Naive B cell (primary cell): ENCODE measurements around the gene CPEB1. TPM values are rescaled to one million over a fixed set of nuclear protein-coding genes. Genes with fewer than 3 reads are reported as not detected.

Source experiments
- ATAC-seq, 2 donors: fragments of 150-1000 bp; cut with Tn5 transposase; 2 replicates each; pipeline ENCODE4 v1.10.0; 2021; ENCODE audit warnings: low read depth in 2 of 2, mild to moderate bottlenecking in 2 of 2, moderate library complexity in 2 of 2
- DNase-seq: peaks from one replicate; pipeline ENCODE4 v3.0.0; 2022
- H3K27ac Mint-ChIP-seq, 6 donors: one replicate each; pipeline ENCODE4 v1.8.0; 2020 to 2022; ENCODE audit warnings: mild to moderate bottlenecking in 6 of 6, mixed read lengths in 6 of 6, moderate library complexity in 5 of 6, inconsistent platforms in 2 of 6
- H3K27me3 Mint-ChIP-seq, 3 donors: one replicate each; pipeline ENCODE4 v1.8.0; 2021 to 2022; ENCODE audit warnings: mixed read lengths in 3 of 3, mild to moderate bottlenecking in 1 of 3
- H3K36me3 Mint-ChIP-seq, 2 donors: one replicate each; pipeline ENCODE4 v1.8.0; 2020 to 2022; ENCODE audit warnings: mixed read lengths in 2 of 2, inconsistent platforms in 1 of 2, mild to moderate bottlenecking in 1 of 2
- H3K4me1 Mint-ChIP-seq, 3 donors: one replicate each; pipeline ENCODE4 v1.8.0; 2020 to 2022; ENCODE audit warnings: mixed read lengths in 3 of 3, inconsistent platforms in 1 of 3, mild to moderate bottlenecking in 1 of 3, moderate library complexity in 1 of 3
- H3K4me3 Mint-ChIP-seq, 8 donors: one replicate each; pipeline ENCODE4 v1.8.0; 2020 to 2022; ENCODE audit warnings: mild to moderate bottlenecking in 8 of 8, mixed read lengths in 8 of 8, moderate library complexity in 8 of 8, inconsistent platforms in 2 of 8
- H3K9me3 Mint-ChIP-seq, 7 donors: one replicate each; pipeline ENCODE4 v1.8.0; 2020 to 2022; ENCODE audit warnings: mixed read lengths in 7 of 7, mild to moderate bottlenecking in 5 of 7, inconsistent platforms in 2 of 7, moderate library complexity in 1 of 7
- polyA plus RNA-seq, 6 donors: library from polyadenylated mRNA; unstranded; fragments of 300-500 nt; fragmentation: Illumina TruSeq; gene quantifications; one replicate each; pipeline ENCODE4 v1.2.3, GENCODE V29; 2021; ENCODE audit warnings: low read depth in 6 of 6

Gene CPEB1
- under 1 TPM in 2 of 6 donors, not detected in 4; 0.09 to 0.24 TPM for polyA plus RNA-seq

- ATAC-seq = peak; percentile 56 to 64
- peaks cover 0 to 4% (median 1%) of the 10 kb centered on the region in 7 donors for H3K9me3 Mint-ChIP-seq
- H3K4me1 Mint-ChIP-seq = peaks cover 0 to 13% (median 13%) of the 10 kb centered on the region in 3 donors
- H3K27me3 Mint-ChIP-seq = peaks cover 49 to 65% (median 56%) of the 10 kb centered on the region in 3 donors
- H3K36me3 Mint-ChIP-seq = no peaks in the 10 kb centered on the region
- peak within 1 kb of the TSS; percentile 59 to 86 (median 68) for H3K4me3 Mint-ChIP-seq
- H3K27ac Mint-ChIP-seq = peak within 1 kb of the TSS in 2 of 6 donors; percentile 54 to 88
- DNase-seq = peak; percentile 6
These were observed at the start of gene CPEB1 for GRCh38 chr15:82647045-82647834. Gene CPEB1 (minus strand): TSS chr15:82647363. CDS start chr15:82628459, 18,904 bp downstream.

- Mint-ChIP-seq H3K4me3 (no peak overlapping the region), H3K27ac (no peak overlapping the region), H3K4me1 (no peaks in the 10 kb centered on the region), H3K27me3 (peaks cover 5 to 12% (median 10%) of the 10 kb centered on the region in 3 donors), H3K9me3 (peaks cover 0 to 2% (median 0%) of the 10 kb centered on the region in 7 donors), H3K36me3 (no peaks in the 10 kb centered on the region)
- ATAC-seq (no peak), DNase-seq (no peak)
These were observed 45.0 kb upstream of the CPEB1 start for GRCh38 chr15:82692171-82692570.

- H3K36me3 Mint-ChIP-seq = no peaks in the 10 kb centered on the region
These were observed 42.0 kb upstream of the CPEB1 start for GRCh38 chr15:82689147-82689546.

GRCh38 chr15:82688691-82689090, 41.5 kb upstream of the CPEB1 start:
- H3K4me3 Mint-ChIP-seq = peak overlapping the region in 1 of 8 donors; percentile 35
- H3K27ac Mint-ChIP-seq = no peak overlapping the region
- H3K9me3 Mint-ChIP-seq = peaks cover 0 to 3% (median 0%) of the 10 kb centered on the region in 7 donors
- H3K4me1 Mint-ChIP-seq = no peaks in the 10 kb centered on the region
- no peak for DNase-seq
- no peaks in the 10 kb centered on the region for H3K36me3 Mint-ChIP-seq
- ATAC-seq = no peak
- H3K27me3 Mint-ChIP-seq = peaks cover 11 to 24% (median 23%) of the 10 kb centered on the region in 3 donors

More at GRCh38 chr15:82689147-82689546, 42.0 kb upstream of the CPEB1 start:
- no peak for DNase-seq
- peaks cover 7 to 23% (median 21%) of the 10 kb centered on the region in 3 donors for H3K27me3 Mint-ChIP-seq
- no peak overlapping the region for H3K4me3 Mint-ChIP-seq
- no peak for ATAC-seq
- no peak overlapping the region for H3K27ac Mint-ChIP-seq
- peaks cover 0 to 3% (median 0%) of the 10 kb centered on the region in 7 donors for H3K9me3 Mint-ChIP-seq
- H3K4me1 Mint-ChIP-seq = no peaks in the 10 kb centered on the region

- DNase-seq = no peak
- Mint-ChIP-seq H3K4me1 (peaks cover 9 to 14% (median 11%) of the 10 kb centered on the region in 3 donors), H3K27ac (peak overlapping the region in 1 of 6 donors; percentile 76), H3K36me3 (no peaks in the 10 kb centered on the region), H3K4me3 (peak overlapping the region; percentile 80 to 94 (median 91)), H3K9me3 (peaks cover 0 to 6% (median 2%) of the 10 kb centered on the region in 7 donors), H3K27me3 (peaks cover 19 to 62% (median 23%) of the 10 kb centered on the region in 3 donors)
- no peak for ATAC-seq
These were observed 34.2 kb upstream of the CPEB1 start for GRCh38 chr15:82681371-82681770.

- ATAC-seq (peak; percentile 95 to 97), DNase-seq (peak; percentile 68)
- peak overlapping the region; percentile 48 to 93 (median 84) for H3K27ac Mint-ChIP-seq
- H3K4me3 Mint-ChIP-seq = peak overlapping the region; percentile 80 to 94 (median 91)
- peaks cover 9 to 14% (median 11%) of the 10 kb centered on the region in 3 donors for H3K4me1 Mint-ChIP-seq
- no peaks in the 10 kb centered on the region for H3K36me3 Mint-ChIP-seq
- H3K9me3 Mint-ChIP-seq = peaks cover 0 to 6% (median 2%) of the 10 kb centered on the region in 7 donors
- peaks cover 19 to 64% (median 23%) of the 10 kb centered on the region in 3 donors for H3K27me3 Mint-ChIP-seq
These were observed 33.3 kb upstream of the CPEB1 start for GRCh38 chr15:82680200-82681102.

GRCh38 chr15:82679626-82680199, 32.5 kb upstream of the CPEB1 start:
- Mint-ChIP-seq H3K4me3 (peak overlapping the region; percentile 77 to 91 (median 88)), H3K27me3 (peaks cover 18 to 57% (median 19%) of the 10 kb centered on the region in 3 donors), H3K27ac (peak overlapping the region in 3 of 6 donors; percentile 32 to 75 (median 48)), H3K36me3 (no peaks in the 10 kb centered on the region), H3K4me1 (peaks cover 9 to 14% (median 11%) of the 10 kb centered on the region in 3 donors), H3K9me3 (peaks cover 0 to 6% (median 2%) of the 10 kb centered on the region in 7 donors)
- ATAC-seq (no peak), DNase-seq (no peak)

- no peak for DNase-seq
- no peak overlapping the region for H3K27ac Mint-ChIP-seq
- peaks cover 9 to 14% (median 11%) of the 10 kb centered on the region in 3 donors for H3K4me1 Mint-ChIP-seq
- H3K27me3 Mint-ChIP-seq = peaks cover 7 to 50% (median 9%) of the 10 kb centered on the region in 3 donors
- peak overlapping the region in 1 of 8 donors; percentile 35 for H3K4me3 Mint-ChIP-seq
- peaks cover 0 to 4% (median 0%) of the 10 kb centered on the region in 7 donors for H3K9me3 Mint-ChIP-seq
- H3K36me3 Mint-ChIP-seq = no peaks in the 10 kb centered on the region
- ATAC-seq = no peak
These were observed 30.7 kb upstream of the CPEB1 start for GRCh38 chr15:82677720-82678323.

- Mint-ChIP-seq H3K36me3 (no peaks in the 10 kb centered on the region), H3K4me1 (no peaks in the 10 kb centered on the region), H3K9me3 (peaks cover 0 to 2% (median 0%) of the 10 kb centered on the region in 7 donors), H3K4me3 (no peak overlapping the region), H3K27me3 (peaks cover 9 to 37% (median 12%) of the 10 kb centered on the region in 3 donors), H3K27ac (no peak overlapping the region)
- DNase-seq = no peak
- ATAC-seq = no peak
These were observed 27.7 kb upstream of the CPEB1 start for GRCh38 chr15:82674873-82675272.

- H3K9me3 Mint-ChIP-seq = peaks cover 0 to 2% (median 0%) of the 10 kb centered on the region in 7 donors
- H3K27me3 Mint-ChIP-seq = peaks cover 5 to 34% (median 22%) of the 10 kb centered on the region in 3 donors
- no peak overlapping the region for H3K4me3 Mint-ChIP-seq
- DNase-seq (no peak), ATAC-seq (no peak)
- H3K27ac Mint-ChIP-seq = no peak overlapping the region
- H3K4me1 Mint-ChIP-seq = no peaks in the 10 kb centered on the region
- no peaks in the 10 kb centered on the region for H3K36me3 Mint-ChIP-seq
These were observed 23.5 kb upstream of the CPEB1 start for GRCh38 chr15:82670699-82671098.

- H3K9me3 Mint-ChIP-seq = peaks cover 0 to 4% (median 0%) of the 10 kb centered on the region in 7 donors
- H3K36me3 Mint-ChIP-seq = no peaks in the 10 kb centered on the region
- DNase-seq = no peak
- ATAC-seq = no peak
- H3K4me1 Mint-ChIP-seq = no peaks in the 10 kb centered on the region
- no peak overlapping the region for H3K4me3 Mint-ChIP-seq
- no peak overlapping the region for H3K27ac Mint-ChIP-seq
- H3K27me3 Mint-ChIP-seq = peaks cover 18 to 55% (median 54%) of the 10 kb centered on the region in 3 donors
These were observed 19.4 kb upstream of the CPEB1 start for GRCh38 chr15:82666606-82667005.

GRCh38 chr15:82664021-82664420, 16.9 kb upstream of the CPEB1 start:
- H3K27ac Mint-ChIP-seq = no peak overlapping the region
- DNase-seq (no peak), ATAC-seq (no peak)
- H3K9me3 Mint-ChIP-seq = peaks cover 0 to 4% (median 0%) of the 10 kb centered on the region in 7 donors
- H3K27me3 Mint-ChIP-seq = peaks cover 27 to 69% (median 49%) of the 10 kb centered on the region in 3 donors
- H3K36me3 Mint-ChIP-seq = no peaks in the 10 kb centered on the region
- H3K4me3 Mint-ChIP-seq = no peak overlapping the region
- peaks cover 0 to under 1% (median 0%) of the 10 kb centered on the region in 3 donors for H3K4me1 Mint-ChIP-seq
